ENCODE results near the gene MARCHF2.

GRCh38 chr19:8478598-8478997 lies 65.5 kb downstream of the MARCHF2 start:
- TF ChIP-seq HDGF (IDR thresholded peaks at IDR 0.05; ENCODE audit: borderline replicate concordance) (no peak), ZNF384 (IDR thresholded peaks at IDR 0.05) (no peak), SUZ12 (IDR thresholded peaks at IDR 0.05) (no peak)
